BLaER1 (cell line): ENCODE data around the gene CEP295NL.

ENCODE experiments used
- H3K27ac ChIP-seq: shearing (Covaris generic); formaldehyde crosslinking; 2 replicates; pipeline ENCODE4 v1.8.1; 2022
- H3K27me3 ChIP-seq: shearing (Covaris generic); formaldehyde crosslinking; 2 replicates; pipeline ENCODE4 v1.8.1; 2022
- H3K36me3 ChIP-seq: shearing (Covaris generic); formaldehyde crosslinking; 2 replicates; pipeline ENCODE4 v1.8.1; 2022
- H3K4me1 ChIP-seq: shearing (Covaris generic); formaldehyde crosslinking; 2 replicates; pipeline ENCODE4 v1.8.1; 2022
- H3K4me2 ChIP-seq: shearing (Covaris generic); formaldehyde crosslinking; 2 replicates; pipeline ENCODE4 v1.8.1; 2022
- H3K4me3 ChIP-seq: shearing (Covaris generic); formaldehyde crosslinking; 2 replicates; pipeline ENCODE4 v1.8.1; 2022
- H3K9ac ChIP-seq: shearing (Covaris generic); formaldehyde crosslinking; 2 replicates; pipeline ENCODE4 v1.8.1; 2022
- H3K9me3 ChIP-seq: shearing (Covaris generic); formaldehyde crosslinking; 2 replicates; pipeline ENCODE4 v1.8.1; 2022
- H4K20me1 ChIP-seq: shearing (Covaris generic); formaldehyde crosslinking; 2 replicates; pipeline ENCODE4 v1.8.1; 2022
- Cebpa-rat ChIP-seq: shearing (Covaris generic); IDR thresholded peaks from 2 replicates; pipeline ENCODE4 v1.8.1; 2022

Gene CEP295NL

GRCh38 chr17:78861229-78861628 is 41.8 kb downstream of the CEP295NL start:
- Histone ChIP-seq H3K4me3 (no peak overlapping the region), H3K27ac (no peak overlapping the region), H4K20me1 (peaks cover 5% of the 10 kb centered on the region; the same call in 1 of the 2 replicates), H3K9ac (no peak overlapping the region), H3K36me3 (peaks cover 73% of the 10 kb centered on the region), H3K4me1 (peaks cover 5% of the 10 kb centered on the region), H3K9me3 (no peaks in the 10 kb centered on the region), H3K27me3 (no peaks in the 10 kb centered on the region), H3K4me2 (no peak overlapping the region)
- no peak for TF ChIP-seq Cebpa-rat

- no peak overlapping the region for H3K27ac ChIP-seq
- H3K4me1 ChIP-seq = no peaks in the 10 kb centered on the region
- no peaks in the 10 kb centered on the region for H3K27me3 ChIP-seq
- H3K4me3 ChIP-seq = no peak overlapping the region
- peaks cover 5% of the 10 kb centered on the region; the same call in 1 of the 2 replicates for H4K20me1 ChIP-seq
- peaks cover 84% of the 10 kb centered on the region for H3K36me3 ChIP-seq
- no peak overlapping the region for H3K9ac ChIP-seq
- TF ChIP-seq Cebpa-rat = no peak
- no peaks in the 10 kb centered on the region for H3K9me3 ChIP-seq
- H3K4me2 ChIP-seq = no peak overlapping the region
Observed at GRCh38 chr17:78859051-78859450, 44.0 kb downstream of the CEP295NL start.

GRCh38 chr17:78857266-78857665 is 45.7 kb downstream of the CEP295NL start:
- Histone ChIP-seq H4K20me1 (peaks cover 5% of the 10 kb centered on the region; the same call in 1 of the 2 replicates), H3K4me2 (no peak overlapping the region), H3K4me1 (no peaks in the 10 kb centered on the region), H3K9me3 (no peaks in the 10 kb centered on the region), H3K4me3 (no peak overlapping the region), H3K27ac (no peak overlapping the region), H3K9ac (no peak overlapping the region), H3K36me3 (peaks cover 82% of the 10 kb centered on the region), H3K27me3 (no peaks in the 10 kb centered on the region)
- no peak for TF ChIP-seq Cebpa-rat

- no peak overlapping the region for H3K9ac ChIP-seq
- no peak for TF ChIP-seq Cebpa-rat
- no peaks in the 10 kb centered on the region for H3K9me3 ChIP-seq
- H3K4me3 ChIP-seq = no peak overlapping the region
- no peaks in the 10 kb centered on the region for H3K4me1 ChIP-seq
- H3K4me2 ChIP-seq = no peak overlapping the region
- no peaks in the 10 kb centered on the region for H3K27me3 ChIP-seq
- H3K36me3 ChIP-seq = peaks cover 68% of the 10 kb centered on the region
- no peak overlapping the region for H3K27ac ChIP-seq
- peaks cover 5% of the 10 kb centered on the region; the same call in 1 of the 2 replicates for H4K20me1 ChIP-seq
Observed at GRCh38 chr17:78855561-78856165, 47.3 kb downstream of the CEP295NL start.

GRCh38 chr17:78854508-78854907 is 48.5 kb downstream of the CEP295NL start:
- no peak for TF ChIP-seq Cebpa-rat
- Histone ChIP-seq H3K9ac (no peak overlapping the region), H3K27ac (no peak overlapping the region), H3K36me3 (peaks cover 62% of the 10 kb centered on the region), H3K4me2 (no peak overlapping the region), H3K4me1 (no peaks in the 10 kb centered on the region), H4K20me1 (no peaks in the 10 kb centered on the region; the same call in 1 of the 2 replicates), H3K4me3 (no peak overlapping the region), H3K27me3 (no peaks in the 10 kb centered on the region), H3K9me3 (no peaks in the 10 kb centered on the region)

GRCh38 chr17:78853926-78854394 is 49.0 kb downstream of the CEP295NL start:
- Histone ChIP-seq H3K9me3 (no peaks in the 10 kb centered on the region), H3K27me3 (no peaks in the 10 kb centered on the region), H3K27ac (no peak overlapping the region), H4K20me1 (no peaks in the 10 kb centered on the region; the same call in 1 of the 2 replicates), H3K4me2 (no peak overlapping the region), H3K9ac (no peak overlapping the region), H3K4me3 (no peak overlapping the region), H3K4me1 (no peaks in the 10 kb centered on the region), H3K36me3 (peaks cover 62% of the 10 kb centered on the region)
- TF ChIP-seq Cebpa-rat = no peak

GRCh38 chr17:78852709-78853121 is 50.3 kb downstream of the CEP295NL start:
- Histone ChIP-seq H3K9me3 (no peaks in the 10 kb centered on the region), H3K9ac (no peak overlapping the region), H3K4me3 (no peak overlapping the region), H3K4me1 (no peaks in the 10 kb centered on the region), H3K4me2 (no peak overlapping the region), H3K27me3 (no peaks in the 10 kb centered on the region), H3K27ac (no peak overlapping the region), H4K20me1 (no peaks in the 10 kb centered on the region; the same call in 1 of the 2 replicates), H3K36me3 (peaks cover 51% of the 10 kb centered on the region)
- TF ChIP-seq Cebpa-rat = no peak

GRCh38 chr17:78849026-78849425 is 54.0 kb downstream of the CEP295NL start:
- Histone ChIP-seq H4K20me1 (no peaks in the 10 kb centered on the region), H3K9me3 (no peaks in the 10 kb centered on the region), H3K36me3 (peaks cover 16% of the 10 kb centered on the region), H3K27ac (no peak overlapping the region), H3K4me3 (no peak overlapping the region), H3K4me1 (peaks cover 6% of the 10 kb centered on the region), H3K9ac (no peak overlapping the region), H3K4me2 (no peak overlapping the region), H3K27me3 (no peaks in the 10 kb centered on the region)
- TF ChIP-seq Cebpa-rat = no peak

GRCh38 chr17:78847052-78847451 is 55.9 kb downstream of the CEP295NL start:
- H3K27me3 ChIP-seq = no peaks in the 10 kb centered on the region

GRCh38 chr17:78844301-78845005 is 58.5 kb downstream of the CEP295NL start:
- H3K9ac ChIP-seq = no peak overlapping the region
- H4K20me1 ChIP-seq = peaks cover 11% of the 10 kb centered on the region
- no peak overlapping the region for H3K27ac ChIP-seq
- no peak overlapping the region for H3K4me3 ChIP-seq
- H3K9me3 ChIP-seq = no peaks in the 10 kb centered on the region
- H3K4me2 ChIP-seq = no peak overlapping the region
- no peaks in the 10 kb centered on the region for H3K36me3 ChIP-seq
- peaks cover 31% of the 10 kb centered on the region for H3K4me1 ChIP-seq
- TF ChIP-seq Cebpa-rat = no peak
- H3K27me3 ChIP-seq = no peaks in the 10 kb centered on the region

More at GRCh38 chr17:78847052-78847451, 55.9 kb downstream of the CEP295NL start:
- Histone ChIP-seq H3K9ac (no peak overlapping the region), H3K36me3 (no peaks in the 10 kb centered on the region), H3K4me3 (no peak overlapping the region), H3K4me2 (no peak overlapping the region), H3K9me3 (no peaks in the 10 kb centered on the region), H3K4me1 (peaks cover 21% of the 10 kb centered on the region), H4K20me1 (no peaks in the 10 kb centered on the region), H3K27ac (no peak overlapping the region)
- no peak for TF ChIP-seq Cebpa-rat
